ENCODE measurements around the gene ABCB7. TPM values are rescaled to one million over a fixed set of nuclear protein-coding genes. Genes with fewer than 3 reads are reported as not detected.
"Not testable (repeated sequence)": the region's sequence is repeated elsewhere in the genome, so short reads cannot be mapped to it uniquely, and the experiment has no call there.

Gene ABCB7
- total RNA-seq, 4 donors from 2014 or later, result 10.6 to 54.0 (median 31.0) TPM

DNA sequence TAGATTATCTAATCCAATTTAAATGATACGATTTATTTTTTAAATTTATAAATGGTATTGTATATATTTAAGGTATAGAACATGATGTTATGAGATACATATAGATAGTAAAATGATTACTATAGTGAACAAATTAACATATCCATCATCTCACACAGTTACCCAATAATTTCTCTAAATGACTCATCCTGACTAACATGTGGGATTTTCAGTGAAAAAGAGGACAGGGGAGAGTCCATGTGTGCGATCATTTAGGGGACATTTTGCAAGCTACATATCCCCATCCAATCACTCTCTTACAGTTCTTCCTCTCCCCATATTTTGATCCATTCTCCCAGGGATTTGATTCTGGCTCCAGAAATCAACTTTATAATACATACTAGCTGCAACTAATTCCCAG is 88.2 kb downstream of the ABCB7 start:
- 77 to 82% methylated on average over 2 of the region's 2 CpGs for WGBS, 2 donors
- Histone ChIP-seq H3K9me3 (no peaks in the 10 kb centered on the region), H3K27me3 (no peaks in the 10 kb centered on the region), H3K27ac (no peak overlapping the region), H3K36me3 (peaks cover 0 to 28% (median 0%) of the 10 kb centered on the region in 3 donors), H3K4me1 (no peaks in the 10 kb centered on the region), H3K4me3 (no peak overlapping the region)
- intact Hi-C loops (cut with DNase I), result no loop called here
- no peak for DNase-seq
- TF ChIP-seq CTCF (IDR thresholded peaks at IDR 0.05), result no peak
- no peak for TF ChIP-seq POLR2A (IDR thresholded peaks at IDR 0.05)

- H3K4me3 ChIP-seq, result no peak overlapping the region
- intact Hi-C loops (cut with DNase I), result no loop called here
- DNase-seq, result no peak
Measured at GRCh38 chrX:75061701-75062100, 94.4 kb downstream of the ABCB7 start.

DNA sequence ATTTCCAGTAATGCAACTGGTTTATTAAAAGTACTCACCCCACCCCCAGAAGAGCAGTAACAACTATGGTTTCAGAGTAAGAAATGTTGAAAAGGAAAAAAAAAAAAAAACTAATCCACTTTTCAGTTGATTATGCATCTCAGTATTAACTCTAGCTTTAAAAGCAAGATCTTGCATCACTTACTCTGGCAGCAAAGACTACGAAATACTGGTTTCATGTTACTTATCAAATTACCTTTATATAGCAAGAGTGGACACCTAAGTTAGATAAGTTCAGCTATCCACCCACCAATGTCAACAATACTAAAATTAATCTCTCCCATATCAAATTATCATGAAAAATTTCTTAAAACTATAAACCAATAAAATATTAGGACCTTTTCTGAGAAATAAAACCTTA is 105.0 kb downstream of the ABCB7 start:
- 64 to 100% methylated on average over 1 of the region's 1 CpG for WGBS, 2 donors
- intact Hi-C loops (cut with DNase I), result no loop called here
- Histone ChIP-seq H3K36me3 (peaks cover 0 to 19% (median 0%) of the 10 kb centered on the region in 3 donors), H3K4me1 (no peaks in the 10 kb centered on the region), H3K4me3 (no peak overlapping the region), H3K27ac (no peak overlapping the region), H3K27me3 (no peaks in the 10 kb centered on the region), H3K9me3 (no peaks in the 10 kb centered on the region)
- TF ChIP-seq CTCF (IDR thresholded peaks at IDR 0.05) (no peak), POLR2A (IDR thresholded peaks at IDR 0.05) (no peak)
- DNase-seq, result no peak

More at GRCh38 chrX:75061701-75062100, 94.4 kb downstream of the ABCB7 start:
- WGBS, 2 donors, result 69 to 100% methylated on average over 1 of the region's 1 CpG
- H3K4me1 ChIP-seq, result no peaks in the 10 kb centered on the region
- H3K36me3 ChIP-seq, result peaks cover 0 to 21% (median 0%) of the 10 kb centered on the region in 3 donors
- H3K9me3 ChIP-seq, result no peaks in the 10 kb centered on the region
- no peak overlapping the region for H3K27ac ChIP-seq
- TF ChIP-seq CTCF (IDR thresholded peaks at IDR 0.05) (no peak), POLR2A (IDR thresholded peaks at IDR 0.05) (no peak)
- no peaks in the 10 kb centered on the region for H3K27me3 ChIP-seq

DNA sequence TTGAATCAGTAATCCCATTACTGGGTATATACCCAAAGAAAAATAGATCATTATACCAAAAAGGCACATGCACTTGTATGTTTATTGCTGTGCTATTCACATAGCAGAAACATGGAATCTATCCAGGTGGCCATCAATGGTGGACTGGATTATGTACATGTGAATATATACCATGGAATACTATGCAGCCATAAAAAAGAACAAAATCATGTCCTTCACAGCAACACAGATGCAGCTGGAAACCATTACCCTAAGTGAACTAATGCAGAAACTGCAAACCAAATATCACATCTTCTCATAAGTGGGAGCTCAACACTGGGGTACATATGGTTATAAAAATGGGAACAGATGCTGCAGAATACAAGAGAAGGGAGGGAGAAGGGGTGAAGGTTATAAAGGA is 110.7 kb downstream of the ABCB7 start:
- TF ChIP-seq POLR2A (IDR thresholded peaks at IDR 0.05) (no peak), CTCF (IDR thresholded peaks at IDR 0.05) (no peak)
- H3K4me3 ChIP-seq, result no peak overlapping the region
- H3K27ac ChIP-seq, result no peak overlapping the region
- DNase-seq, result no peak
- no peaks in the 10 kb centered on the region for H3K4me1 ChIP-seq
- intact Hi-C loops (cut with DNase I), result no loop called here
- peaks cover 0 to 9% (median 8%) of the 10 kb centered on the region in 3 donors for H3K9me3 ChIP-seq
- H3K27me3 ChIP-seq, result no peaks in the 10 kb centered on the region
- peaks cover 0 to 8% (median 0%) of the 10 kb centered on the region in 3 donors for H3K36me3 ChIP-seq

DNA sequence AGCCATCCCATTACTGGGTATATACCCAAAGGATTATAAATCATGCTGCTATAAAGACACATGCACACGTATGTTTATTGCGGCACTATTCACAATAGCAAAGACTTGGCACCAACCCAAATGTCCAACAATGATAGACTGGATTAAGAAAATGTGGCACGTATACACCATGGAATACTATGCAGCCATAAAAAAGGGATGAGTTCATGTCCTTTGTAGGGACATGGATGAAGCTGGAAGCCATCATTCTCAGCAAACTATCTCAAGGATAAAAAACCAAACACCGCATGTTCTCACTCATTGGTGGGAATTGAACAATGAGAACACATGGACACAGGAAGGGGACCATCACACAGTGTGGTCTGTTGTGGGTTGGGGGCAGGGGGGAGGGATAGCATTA is 111.9 kb downstream of the ABCB7 start:
- DNase-seq; H3K9me3 ChIP-seq; H3K36me3 ChIP-seq; H3K4me3 ChIP-seq; intact Hi-C loops (cut with DNase I); H3K4me1 ChIP-seq; H3K27ac ChIP-seq; H3K27me3 ChIP-seq: not testable (repeated sequence)
- 83 to 85% methylated on average over 2 of the region's 4 CpGs for WGBS, 2 donors

DNA sequence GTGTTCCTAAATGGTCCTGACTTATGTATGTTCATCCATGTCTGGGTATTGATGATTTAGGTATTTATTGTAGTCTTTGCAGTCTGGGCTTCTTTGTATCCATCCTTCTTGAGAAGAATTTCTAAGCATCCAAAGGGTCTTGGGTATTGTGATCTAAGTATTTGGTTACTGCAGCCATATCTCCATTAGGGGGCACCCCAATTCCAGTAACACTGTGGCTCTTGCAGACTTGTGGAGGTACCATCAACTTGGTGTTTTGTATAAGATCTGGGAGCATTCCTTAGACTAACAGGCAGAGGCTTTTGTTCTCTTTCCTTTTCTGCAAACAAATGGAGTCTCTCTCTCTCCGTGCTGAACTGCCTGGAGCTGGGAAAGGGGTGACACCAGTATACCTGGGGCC is 117.2 kb downstream of the ABCB7 start:
- intact Hi-C loops (cut with DNase I), result no loop called here
- Histone ChIP-seq H3K9me3 (peaks cover 0 to 15% (median 0%) of the 10 kb centered on the region in 3 donors), H3K36me3 (no peaks in the 10 kb centered on the region), H3K4me1 (no peaks in the 10 kb centered on the region), H3K27ac (no peak overlapping the region), H3K4me3 (no peak overlapping the region), H3K27me3 (no peaks in the 10 kb centered on the region)
- DNase-seq, result no peak
- WGBS, 2 donors, result no CpG with 5 or more reads among the region's 1 CpG
- TF ChIP-seq POLR2A (IDR thresholded peaks at IDR 0.05) (no peak), CTCF (IDR thresholded peaks at IDR 0.05) (no peak)
